Measurements from ENCODE around the gene A1BG.

Gene A1BG

GRCh38 chr19:58352760-58353671 lies at the start of gene A1BG:
TSS of gene A1BG (minus strand) at chr19:58353492. CDS start at chr19:58353437, 55 bp downstream.
- DNase-seq, result no peak

- DNase-seq, result no peak
These were observed 48.6 kb upstream of the A1BG start for GRCh38 chr19:58401840-58402421.

- peak; percentile 100 for DNase-seq
These were observed 47.9 kb upstream of the A1BG start for GRCh38 chr19:58400916-58401839.

- DNase-seq, result no peak
These were observed 47.1 kb upstream of the A1BG start for GRCh38 chr19:58400316-58400915.

- DNase-seq, result no peak
These were observed 46.6 kb upstream of the A1BG start for GRCh38 chr19:58399903-58400302.

- DNase-seq, result no peak
These were observed 45.3 kb upstream of the A1BG start for GRCh38 chr19:58398545-58398944.

GRCh38 chr19:58398087-58398486 lies 44.8 kb upstream of the A1BG start:
- no peak for DNase-seq

GRCh38 chr19:58397533-58398037 lies 44.3 kb upstream of the A1BG start:
- DNase-seq, result no peak

GRCh38 chr19:58396691-58397532 lies 43.6 kb upstream of the A1BG start:
- DNase-seq, result no peak

- no peak for DNase-seq
These were observed 42.8 kb upstream of the A1BG start for GRCh38 chr19:58395979-58396627.

GRCh38 chr19:58395220-58395978 lies 42.1 kb upstream of the A1BG start, which contains the start of gene RNF225:
TSS of gene RNF225 (plus strand) at chr19:58395656. CDS start at chr19:58396090, 434 bp downstream.
- no peak for DNase-seq

- DNase-seq, result no peak
These were observed 41.5 kb upstream of the A1BG start for GRCh38 chr19:58394821-58395219.

GRCh38 chr19:58393725-58394033 lies 40.4 kb upstream of the A1BG start:
- no peak for DNase-seq

- DNase-seq, result no peak
These were observed 39.8 kb upstream of the A1BG start for GRCh38 chr19:58392945-58393724.

GRCh38 chr19:58388175-58388526 lies 34.9 kb upstream of the A1BG start:
- no peak for DNase-seq

- DNase-seq, result no peak
These were observed 34.3 kb upstream of the A1BG start for GRCh38 chr19:58387338-58388174.

GRCh38 chr19:58386576-58387337 lies 33.5 kb upstream of the A1BG start, which contains the start of gene RPS5:
TSS of gene RPS5 (plus strand) at chr19:58387269. CDS start at chr19:58388138, 869 bp downstream.
- DNase-seq, result peak; percentile 99
